Measurements from ENCODE around the gene ESR2. TPM values are rescaled to one million over a fixed set of nuclear protein-coding genes. Genes with fewer than 3 reads are reported as not detected.

The ESR2 gene
- total and polyA plus RNA-seq, 2 donors (not counting 3 experiments of a cell fraction or from before 2014, with no cell fraction given): 0.10 to 0.58 TPM

GRCh38 chr14:64061706-64062105 is 232.5 kb downstream of the ESR2 start:
- ChIA-PET CTCF (interaction anchor here (0.9 to 5.2 kb wide), 8 partner anchors 8 to 276 kb away, joined by 3 to 36 read pairs (median 4); partner anchors contain the start of gene ESR2), POLR2A (no interaction called here)
- intact Hi-C loops (cut with micrococcal nuclease): loop anchor here (2.0 kb wide), 1 partner anchor 233 kb away; the partner anchor contains the start of gene ESR2
- TF ChIP-seq POLR2A (IDR thresholded peaks at IDR 0.05; ENCODE audit: low read depth, low read length): no peak
- no peak for TF ChIP-seq FOS (IDR thresholded peaks at IDR 0.05; ENCODE audit: borderline replicate concordance, insufficient read depth, low read length)
- TF ChIP-seq GATA2 (IDR thresholded peaks at IDR 0.05; ENCODE audit: insufficient read depth, insufficient read length, low read depth, low read length): no peak
- no peak for TF ChIP-seq JUN (IDR thresholded peaks at IDR 0.05; ENCODE audit: borderline replicate concordance, insufficient read depth, insufficient read length, low read depth)
- no peak for TF ChIP-seq MYC (IDR thresholded peaks at IDR 0.05; ENCODE audit: low read depth, low read length)
- TF ChIP-seq POLR2AphosphoS5 (IDR thresholded peaks at IDR 0.05; ENCODE audit: insufficient read depth, low read depth, low read length): no peak
- TF ChIP-seq, protein P1, sequence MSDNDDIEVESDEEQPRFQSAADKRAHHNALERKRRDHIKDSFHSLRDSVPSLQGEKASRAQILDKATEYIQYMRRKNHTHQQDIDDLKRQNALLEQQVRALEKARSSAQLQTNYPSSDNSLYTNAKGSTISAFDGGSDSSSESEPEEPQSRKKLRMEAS (IDR thresholded peaks at IDR 0.05; ENCODE audit: insufficient read depth, insufficient read length): no peak
- no peak for TF ChIP-seq EZH2 (IDR thresholded peaks at IDR 0.05; ENCODE audit: borderline replicate concordance, low read depth, low read length, severe bottlenecking)
- TF ChIP-seq, protein P2, sequence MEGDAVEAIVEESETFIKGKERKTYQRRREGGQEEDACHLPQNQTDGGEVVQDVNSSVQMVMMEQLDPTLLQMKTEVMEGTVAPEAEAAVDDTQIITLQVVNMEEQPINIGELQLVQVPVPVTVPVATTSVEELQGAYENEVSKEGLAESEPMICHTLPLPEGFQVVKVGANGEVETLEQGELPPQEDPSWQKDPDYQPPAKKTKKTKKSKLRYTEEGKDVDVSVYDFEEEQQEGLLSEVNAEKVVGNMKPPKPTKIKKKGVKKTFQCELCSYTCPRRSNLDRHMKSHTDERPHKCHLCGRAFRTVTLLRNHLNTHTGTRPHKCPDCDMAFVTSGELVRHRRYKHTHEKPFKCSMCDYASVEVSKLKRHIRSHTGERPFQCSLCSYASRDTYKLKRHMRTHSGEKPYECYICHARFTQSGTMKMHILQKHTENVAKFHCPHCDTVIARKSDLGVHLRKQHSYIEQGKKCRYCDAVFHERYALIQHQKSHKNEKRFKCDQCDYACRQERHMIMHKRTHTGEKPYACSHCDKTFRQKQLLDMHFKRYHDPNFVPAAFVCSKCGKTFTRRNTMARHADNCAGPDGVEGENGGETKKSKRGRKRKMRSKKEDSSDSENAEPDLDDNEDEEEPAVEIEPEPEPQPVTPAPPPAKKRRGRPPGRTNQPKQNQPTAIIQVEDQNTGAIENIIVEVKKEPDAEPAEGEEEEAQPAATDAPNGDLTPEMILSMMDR (IDR thresholded peaks at IDR 0.05; ENCODE audit: extremely low read depth in 1 of 2, insufficient read depth in 1 of 2, low read depth in 1 of 2, low read length in 2 of 2): no peak
- no peak for FAIRE-seq
- no peaks in the 10 kb centered on the region for H3K9me3 ChIP-seq (replicated peaks; ENCODE audit: control insufficient read depth, insufficient read depth, low read length)
- no peak overlapping the region for H3K4me2 ChIP-seq (ENCODE audit: insufficient read depth, low read length)
- H3K9ac ChIP-seq (replicated peaks; ENCODE audit: extremely low read depth, insufficient read depth, low read length): no peak overlapping the region
- H3K4me1 ChIP-seq (ENCODE audit: control insufficient read depth, extremely low read depth, insufficient read depth, low read length): no peaks in the 10 kb centered on the region
- H3K27ac ChIP-seq (ENCODE audit: insufficient read depth, low read depth, low read length): no peak overlapping the region
- no peaks in the 10 kb centered on the region for H3K36me3 ChIP-seq (ENCODE audit: control insufficient read depth in 2 of 2, extremely low read depth in 1 of 2, insufficient read depth in 2 of 2, low read length in 2 of 2)
- H3K4me3 ChIP-seq (replicated peaks in 1 of 3; ENCODE audit: insufficient read depth in 1 of 3, low read depth in 1 of 3, low read length in 3 of 3): no peak overlapping the region
- no TSS peak for BruUV-seq (replicated peaks)
- no peak overlapping the region for H2AFZ ChIP-seq (ENCODE audit: low read depth, low read length)
- H3K9me1 ChIP-seq (replicated peaks; ENCODE audit: control insufficient read depth, extremely low read depth, insufficient read depth, low read length): no peaks in the 10 kb centered on the region
- no peaks in the 10 kb centered on the region for H3K79me2 ChIP-seq (ENCODE audit: control insufficient read depth, insufficient read depth, low read length)
- H4K20me1 ChIP-seq (replicated peaks; ENCODE audit: control insufficient read depth, extremely low read depth, insufficient read depth, low read length): no peaks in the 10 kb centered on the region
- dilution Hi-C loops (cut with MboI; ENCODE audit: extremely low pct_ligation_motif_present, low sequenced_read_pairs): no loop called here
- no peak for DNase-seq (ENCODE audit: low read depth, low spot score)
- no peaks in the 10 kb centered on the region for H3K27me3 ChIP-seq (ENCODE audit: control insufficient read depth in 2 of 2, insufficient read depth in 2 of 2, low read length in 2 of 2)
